ENCODE data around the gene TM7SF2. TPM values are rescaled to one million over a fixed set of nuclear protein-coding genes. Genes with fewer than 3 reads are reported as not detected.
A peak's percentile ranks its signal among the peaks of the same experiment; 100 is the strongest.

Gene TM7SF2
- total RNA-seq, 1 donor, result 9.1 TPM

DNA sequence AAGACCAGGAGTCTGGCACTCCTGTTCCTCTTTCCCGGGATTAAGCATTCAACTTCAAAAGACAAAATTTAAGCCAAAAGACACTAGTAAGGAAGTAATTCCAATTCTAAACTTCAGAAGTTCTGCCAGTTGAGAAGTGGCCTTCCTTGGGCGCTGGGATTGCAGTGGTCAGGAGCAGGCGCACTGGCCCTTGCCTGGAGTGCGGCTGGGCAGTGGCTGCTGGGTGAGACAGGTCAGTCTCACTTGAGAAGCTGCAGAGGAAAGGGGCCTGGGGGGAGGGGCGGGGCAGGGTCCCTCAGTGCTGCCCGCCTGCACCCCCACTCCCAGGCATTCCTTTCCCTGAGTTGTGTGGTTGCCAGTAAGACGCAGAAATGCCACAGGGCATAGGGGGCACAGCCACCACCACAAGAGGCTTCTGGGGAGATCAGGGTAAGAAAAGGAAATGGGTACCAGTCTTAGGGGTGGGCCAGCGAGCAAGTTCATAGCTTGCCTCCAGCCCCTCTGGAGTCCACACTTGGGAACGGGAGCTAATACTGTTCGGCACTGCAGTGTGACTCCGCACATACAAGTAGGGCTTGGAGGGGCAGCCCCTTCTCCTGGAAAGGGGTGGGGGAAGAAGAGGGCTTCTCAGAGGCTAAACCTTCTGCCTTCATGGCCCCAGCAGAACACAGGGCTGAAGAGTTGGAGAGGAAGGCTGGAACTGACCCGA, 16.0 kb downstream of the TM7SF2 start:
- H3K27me3 ChIP-seq (ENCODE audit: insufficient read depth, low read length), result no peaks in the 10 kb centered on the region
- no peaks in the 10 kb centered on the region for H3K9me3 ChIP-seq (ENCODE audit: low read depth, low read length)

DNA sequence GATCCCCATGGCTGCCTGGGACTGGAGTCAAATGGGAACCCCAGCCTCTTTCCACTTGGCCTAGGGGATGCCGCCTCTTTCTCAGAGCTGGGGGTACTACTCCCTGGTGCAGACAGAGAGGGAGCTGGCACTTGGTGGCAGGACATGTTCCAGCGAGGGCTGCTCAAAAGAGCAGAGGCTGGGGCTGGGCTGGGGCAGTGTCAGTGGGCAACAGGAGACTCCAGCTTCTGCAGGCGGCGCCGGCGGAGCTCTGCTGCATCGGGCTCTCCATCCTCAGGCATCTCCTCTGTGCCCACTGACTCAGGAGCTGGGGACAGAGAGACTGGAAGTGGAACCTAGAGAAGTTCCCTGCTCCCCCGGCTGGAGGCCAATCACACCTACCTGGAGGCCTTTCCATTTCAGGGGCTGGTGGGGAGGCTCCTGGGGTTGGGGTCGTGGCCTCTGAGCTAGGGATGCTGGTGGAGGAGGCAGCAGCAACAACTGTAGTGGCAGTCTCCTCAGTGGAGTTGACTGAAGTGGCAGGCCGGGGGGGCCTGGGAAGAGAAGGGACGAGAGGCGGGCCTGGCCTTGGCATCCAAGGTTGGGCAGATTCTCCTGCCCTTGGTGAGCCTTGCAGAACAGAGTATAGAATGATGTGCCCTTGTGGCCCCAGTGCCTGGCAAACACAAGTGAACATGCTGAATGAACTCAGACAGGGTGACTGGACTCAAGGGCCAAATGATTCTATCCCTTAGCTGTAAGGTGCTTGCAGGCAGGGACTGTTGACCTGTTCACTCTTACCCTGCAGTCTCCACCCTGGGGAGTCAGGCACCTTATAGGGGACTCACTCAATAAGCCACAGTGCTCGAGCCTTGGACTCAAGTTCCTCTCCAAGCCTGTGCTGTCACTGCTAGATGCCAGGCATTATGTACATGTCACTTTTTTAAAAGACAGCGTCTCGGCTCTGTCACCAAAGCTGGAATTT, 16.8 kb downstream of the TM7SF2 start:
- no peaks in the 10 kb centered on the region for H3K9me3 ChIP-seq (ENCODE audit: low read depth, low read length)
- no peak overlapping the region for H3K4me3 ChIP-seq (ENCODE audit: low read length)
- H3K27me3 ChIP-seq (ENCODE audit: insufficient read depth, low read length), result no peaks in the 10 kb centered on the region
- peaks cover 33% of the 10 kb centered on the region for H3K4me1 ChIP-seq (ENCODE audit: insufficient read depth, low read length)

More for the DNA sequence above, 16.0 kb downstream of the TM7SF2 start:
- Histone ChIP-seq H3K4me1 (ENCODE audit: insufficient read depth, low read length) (peaks cover 33% of the 10 kb centered on the region), H3K4me3 (ENCODE audit: low read length) (no peak overlapping the region)

DNA sequence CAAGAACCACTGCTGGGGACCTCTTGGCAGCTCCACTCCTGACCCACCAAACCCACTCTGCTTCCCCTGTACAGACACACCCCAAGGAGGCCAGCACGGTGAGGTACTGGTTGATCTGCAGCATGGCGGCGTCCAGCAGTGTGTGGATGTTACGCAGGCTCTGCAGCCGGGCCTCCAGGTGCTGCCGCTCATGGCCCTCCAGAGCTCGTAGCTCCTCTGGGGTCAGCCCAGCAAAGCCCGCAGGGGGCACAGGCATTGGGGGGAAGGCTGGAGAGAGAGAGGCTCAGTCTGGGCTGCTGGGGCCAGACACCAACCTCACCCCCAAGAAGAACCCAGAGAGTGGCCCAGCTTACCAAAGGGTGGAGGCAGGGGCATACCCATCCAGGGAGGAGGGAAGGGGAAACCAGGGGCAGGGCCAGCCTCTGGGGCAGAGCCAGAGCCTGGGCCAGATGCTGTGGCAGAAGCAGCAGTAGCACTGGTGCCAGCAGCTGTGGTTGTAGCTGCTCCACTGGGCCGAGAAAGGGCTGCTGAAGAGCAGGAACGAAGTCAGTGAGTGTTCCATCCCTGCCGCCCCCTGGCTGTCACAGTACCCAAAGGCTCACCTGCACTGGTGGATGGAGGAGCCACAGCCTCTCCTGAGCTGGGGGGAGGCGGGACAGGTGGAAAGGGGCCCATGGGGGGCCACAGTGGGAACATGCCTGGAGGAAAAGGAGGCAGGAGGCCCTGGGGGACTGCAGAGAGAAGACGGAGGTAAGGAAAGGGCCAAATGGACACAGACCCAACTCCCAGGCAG, 18.2 kb downstream of the TM7SF2 start:
- Histone ChIP-seq H3K27me3 (ENCODE audit: insufficient read depth, low read length) (no peaks in the 10 kb centered on the region), H3K4me1 (ENCODE audit: insufficient read depth, low read length) (peaks cover 32% of the 10 kb centered on the region), H3K9me3 (ENCODE audit: low read depth, low read length) (no peaks in the 10 kb centered on the region), H3K4me3 (ENCODE audit: low read length) (no peak overlapping the region)

DNA sequence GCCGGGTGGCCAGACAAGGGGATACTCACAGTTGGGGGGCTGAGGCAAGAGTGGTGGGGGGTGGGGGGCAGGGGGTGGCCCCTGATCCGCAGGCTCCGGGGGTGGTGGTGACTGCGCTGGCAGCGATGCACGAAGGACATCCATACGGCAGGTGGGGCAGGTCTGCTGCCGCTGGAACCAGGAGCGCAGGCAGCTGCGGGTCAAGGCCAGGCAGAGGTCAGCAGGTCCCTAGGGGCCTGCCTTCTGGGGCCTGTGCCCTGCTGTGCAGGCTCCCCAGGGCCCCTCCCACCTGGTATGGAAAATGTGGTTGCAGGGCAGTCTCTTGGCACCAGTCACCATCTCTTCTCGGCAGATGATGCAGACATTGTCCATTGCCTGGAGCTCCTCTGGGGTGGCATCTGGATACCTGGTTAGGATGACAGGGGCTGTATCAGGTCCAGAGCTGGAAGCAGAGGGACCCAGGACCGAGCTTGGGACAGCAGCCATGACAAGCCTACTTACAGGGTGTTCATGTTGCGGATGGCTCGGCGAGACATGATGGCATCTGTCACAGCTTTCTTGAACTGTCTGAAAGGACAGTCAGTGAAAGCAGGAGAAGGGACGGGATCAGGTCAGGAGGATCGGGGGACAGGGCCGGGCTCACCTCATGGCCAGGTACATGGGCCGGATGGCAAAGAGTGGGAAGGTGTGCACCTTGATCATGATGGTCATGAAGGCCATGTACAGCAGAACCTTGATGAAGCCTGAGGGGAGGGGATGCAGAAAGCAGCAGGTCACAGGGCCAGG, 19.2 kb downstream of the TM7SF2 start:
- H3K4me1 ChIP-seq (ENCODE audit: insufficient read depth, low read length), result peaks cover 41% of the 10 kb centered on the region
- no peak overlapping the region for H3K4me3 ChIP-seq (ENCODE audit: low read length)
- no peaks in the 10 kb centered on the region for H3K27me3 ChIP-seq (ENCODE audit: insufficient read depth, low read length)
- H3K9me3 ChIP-seq (ENCODE audit: low read depth, low read length), result no peaks in the 10 kb centered on the region

DNA sequence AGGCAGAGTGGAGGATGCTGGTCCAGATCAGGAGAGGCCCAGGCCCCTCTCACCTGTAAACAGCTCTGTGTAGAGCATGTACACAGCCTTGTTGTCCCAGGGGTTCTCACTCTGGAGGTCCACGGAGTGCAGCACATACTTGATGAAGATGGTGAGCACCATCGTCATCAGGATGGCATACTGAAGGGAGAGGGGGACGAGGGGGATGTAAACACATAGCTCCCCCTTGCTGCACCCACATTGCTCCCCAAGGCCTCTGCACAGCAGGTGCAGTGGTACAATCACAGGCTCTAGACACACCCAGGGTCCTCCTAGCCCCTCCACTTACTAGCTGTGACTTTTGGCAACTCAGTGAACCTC, 19.7 kb downstream of the TM7SF2 start:
- Histone ChIP-seq H3K9me3 (ENCODE audit: low read depth, low read length) (no peaks in the 10 kb centered on the region), H3K4me3 (ENCODE audit: low read length) (no peak overlapping the region), H3K4me1 (ENCODE audit: insufficient read depth, low read length) (peaks cover 44% of the 10 kb centered on the region), H3K27me3 (ENCODE audit: insufficient read depth, low read length) (no peaks in the 10 kb centered on the region)

DNA sequence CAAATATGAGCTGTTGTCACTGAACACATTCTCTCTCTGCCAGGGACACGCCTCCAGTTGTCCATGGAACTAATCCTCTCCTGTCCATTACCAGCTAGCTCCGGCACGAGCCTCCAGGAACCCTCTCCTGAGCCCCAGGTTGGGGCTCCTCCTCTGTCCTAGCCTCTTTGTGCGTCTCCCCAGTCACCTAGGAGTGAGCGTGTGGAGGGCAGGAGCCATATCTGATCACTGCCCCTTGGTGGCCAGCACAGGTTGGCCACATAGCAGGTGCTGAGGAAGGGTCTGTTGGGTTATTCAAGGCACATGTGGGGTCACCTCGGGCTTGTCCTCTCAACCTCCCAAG, 20.2 kb downstream of the TM7SF2 start:
- Histone ChIP-seq H3K4me3 (ENCODE audit: low read length) (no peak overlapping the region), H3K27me3 (ENCODE audit: insufficient read depth, low read length) (no peaks in the 10 kb centered on the region), H3K4me1 (ENCODE audit: insufficient read depth, low read length) (peaks cover 44% of the 10 kb centered on the region), H3K9me3 (ENCODE audit: low read depth, low read length) (no peaks in the 10 kb centered on the region)

DNA sequence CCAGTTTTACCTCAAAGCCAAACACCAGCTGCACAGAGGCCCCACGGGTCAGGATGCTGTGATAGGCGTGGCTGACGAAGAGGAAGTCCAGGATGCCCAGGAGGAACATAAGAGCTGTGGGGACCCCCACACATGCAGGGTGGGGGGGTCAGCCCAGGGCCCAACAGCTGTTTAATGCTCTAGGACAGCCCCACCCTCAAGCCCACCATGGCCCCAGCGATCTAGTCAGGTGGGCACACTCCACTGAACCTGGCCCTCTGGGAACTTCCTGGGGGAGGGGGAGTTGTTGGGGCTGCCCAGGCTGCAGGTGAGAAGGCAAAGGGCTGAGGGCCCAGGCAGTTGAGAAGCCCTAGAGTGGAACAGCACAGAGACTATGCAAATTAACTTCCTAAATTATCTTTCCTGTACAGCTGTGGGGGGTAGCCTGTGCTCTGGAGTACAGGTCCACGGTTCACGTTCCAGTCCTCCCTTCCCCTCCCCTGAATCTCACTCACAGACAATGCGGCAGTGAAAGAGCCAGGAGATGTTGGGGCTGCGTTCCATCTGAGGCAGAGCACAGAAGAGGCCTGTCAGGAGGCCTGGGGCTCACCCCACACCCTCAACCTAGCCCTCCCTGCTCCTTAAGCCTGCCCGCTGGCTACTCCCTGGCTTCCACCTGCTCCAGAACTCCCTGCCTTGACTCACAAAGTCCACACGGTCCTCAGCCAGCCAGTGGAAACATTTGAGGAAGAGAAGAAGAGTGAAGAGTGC, 20.7 kb downstream of the TM7SF2 start:
- Histone ChIP-seq H3K4me3 (ENCODE audit: low read length) (peak overlapping the region; percentile 71), H3K4me1 (ENCODE audit: insufficient read depth, low read length) (peaks cover 47% of the 10 kb centered on the region), H3K9me3 (ENCODE audit: low read depth, low read length) (no peaks in the 10 kb centered on the region), H3K27me3 (ENCODE audit: insufficient read depth, low read length) (no peaks in the 10 kb centered on the region)

DNA sequence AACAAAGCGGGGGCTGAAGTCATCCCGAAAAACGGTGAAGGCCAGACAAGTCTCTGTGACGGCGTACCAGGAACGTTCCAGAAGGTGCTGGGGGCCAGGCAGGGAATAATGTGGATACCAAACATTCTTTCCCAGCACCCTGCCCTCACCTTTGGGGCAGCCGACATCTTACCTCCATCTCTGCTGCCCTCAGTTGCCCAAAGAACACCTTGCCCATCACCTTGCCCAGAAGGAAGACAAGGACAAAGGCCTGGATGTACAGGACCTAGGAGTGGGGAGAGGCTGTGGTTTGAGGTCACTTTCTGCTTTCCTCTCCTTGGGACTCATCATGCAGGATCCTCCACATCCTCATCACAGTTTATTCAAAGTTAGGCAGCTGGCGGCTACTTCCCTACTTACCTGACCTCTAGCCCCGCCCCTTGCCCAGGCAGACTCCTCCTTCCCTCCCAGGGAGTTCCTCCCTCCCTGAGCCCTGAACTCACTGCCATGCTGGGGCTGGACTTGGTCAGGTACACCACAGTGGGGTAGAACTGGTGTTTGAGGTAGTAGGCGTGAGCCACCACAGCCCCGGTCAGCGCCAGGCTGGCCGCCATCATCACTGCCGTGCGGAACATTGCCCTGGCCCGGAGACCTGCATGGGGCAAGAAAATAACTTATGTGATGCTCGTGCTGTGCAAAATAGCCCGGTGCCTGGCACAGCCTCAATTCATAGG, 21.5 kb downstream of the TM7SF2 start:
- H3K4me1 ChIP-seq (ENCODE audit: insufficient read depth, low read length), result peaks cover 48% of the 10 kb centered on the region
- peak overlapping the region; percentile 71 for H3K4me3 ChIP-seq (ENCODE audit: low read length)
- no peaks in the 10 kb centered on the region for H3K9me3 ChIP-seq (ENCODE audit: low read depth, low read length)
- H3K27me3 ChIP-seq (ENCODE audit: insufficient read depth, low read length), result no peaks in the 10 kb centered on the region

DNA sequence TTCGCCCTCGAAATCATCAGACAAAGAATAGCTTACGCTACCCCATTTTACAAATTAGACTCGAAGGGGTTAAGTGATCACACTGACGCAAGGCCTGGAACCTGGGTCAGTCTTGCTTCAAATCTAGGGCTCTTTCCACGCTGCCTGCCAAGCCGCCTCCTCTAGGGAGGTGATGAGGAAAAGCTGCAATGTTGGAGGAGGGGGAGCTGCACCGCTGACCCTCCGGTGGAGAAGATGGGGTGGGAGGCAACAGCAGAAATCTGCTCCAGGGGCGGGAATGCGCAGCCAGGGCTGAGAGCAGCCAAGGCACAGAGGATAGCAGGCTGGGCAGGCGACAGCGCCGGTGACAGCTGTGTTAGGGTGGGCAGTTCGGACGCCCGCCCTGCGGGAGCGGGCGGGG, 22.1 kb downstream of the TM7SF2 start:
- H3K4me3 ChIP-seq (ENCODE audit: low read length), result peak overlapping the region; percentile 71
- H3K4me1 ChIP-seq (ENCODE audit: insufficient read depth, low read length), result peaks cover 48% of the 10 kb centered on the region
- H3K27me3 ChIP-seq (ENCODE audit: insufficient read depth, low read length), result no peaks in the 10 kb centered on the region
- no peaks in the 10 kb centered on the region for H3K9me3 ChIP-seq (ENCODE audit: low read depth, low read length)

DNA sequence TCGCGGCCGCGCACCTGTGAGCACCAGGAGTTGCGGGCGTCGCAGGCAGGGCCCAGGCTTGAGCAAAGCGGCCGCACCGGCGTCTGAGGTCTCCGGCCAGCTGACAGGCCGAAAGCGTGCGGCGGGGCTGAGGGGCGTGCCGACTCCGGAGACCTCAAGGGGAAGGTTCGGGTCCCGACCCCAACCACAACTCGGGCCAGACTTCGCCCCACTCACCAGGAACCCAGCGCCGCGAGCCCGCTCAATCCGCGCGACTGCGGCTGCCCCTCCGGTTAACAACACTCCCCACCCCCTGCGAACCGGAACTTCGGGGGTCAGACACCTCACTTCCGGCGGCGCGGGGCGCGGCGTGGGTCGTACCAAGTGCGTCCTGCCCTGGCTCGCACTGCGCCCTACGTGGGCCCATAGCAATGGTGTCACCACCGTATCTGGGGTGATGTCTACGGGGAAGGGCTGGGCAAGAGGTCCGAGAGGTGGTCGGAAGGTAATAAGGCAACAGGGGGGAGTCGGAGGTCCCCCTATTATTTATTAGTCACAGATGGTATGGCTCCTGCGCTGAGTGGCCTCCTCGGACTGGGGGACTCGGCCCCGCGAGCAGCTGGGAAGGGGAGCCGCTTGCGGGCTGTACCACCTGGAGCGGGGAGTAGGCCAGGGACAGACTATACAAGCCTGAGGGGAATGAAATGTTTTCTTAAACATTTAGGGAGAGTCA, 22.7 kb downstream of the TM7SF2 start, which contains the start of gene SYVN1:
Gene SYVN1, minus strand, starts transcription at position 280 of the 712 bp plus-strand sequence. CDS start 918 bp downstream, outside the sequence.
- Histone ChIP-seq H3K4me3 (ENCODE audit: low read length) (peak within 1 kb of the TSS; percentile 71), H3K9me3 (ENCODE audit: low read depth, low read length) (no peaks in the 10 kb centered on the region), H3K4me1 (ENCODE audit: insufficient read depth, low read length) (peaks cover 48% of the 10 kb centered on the region), H3K27me3 (ENCODE audit: insufficient read depth, low read length) (no peaks in the 10 kb centered on the region)

DNA sequence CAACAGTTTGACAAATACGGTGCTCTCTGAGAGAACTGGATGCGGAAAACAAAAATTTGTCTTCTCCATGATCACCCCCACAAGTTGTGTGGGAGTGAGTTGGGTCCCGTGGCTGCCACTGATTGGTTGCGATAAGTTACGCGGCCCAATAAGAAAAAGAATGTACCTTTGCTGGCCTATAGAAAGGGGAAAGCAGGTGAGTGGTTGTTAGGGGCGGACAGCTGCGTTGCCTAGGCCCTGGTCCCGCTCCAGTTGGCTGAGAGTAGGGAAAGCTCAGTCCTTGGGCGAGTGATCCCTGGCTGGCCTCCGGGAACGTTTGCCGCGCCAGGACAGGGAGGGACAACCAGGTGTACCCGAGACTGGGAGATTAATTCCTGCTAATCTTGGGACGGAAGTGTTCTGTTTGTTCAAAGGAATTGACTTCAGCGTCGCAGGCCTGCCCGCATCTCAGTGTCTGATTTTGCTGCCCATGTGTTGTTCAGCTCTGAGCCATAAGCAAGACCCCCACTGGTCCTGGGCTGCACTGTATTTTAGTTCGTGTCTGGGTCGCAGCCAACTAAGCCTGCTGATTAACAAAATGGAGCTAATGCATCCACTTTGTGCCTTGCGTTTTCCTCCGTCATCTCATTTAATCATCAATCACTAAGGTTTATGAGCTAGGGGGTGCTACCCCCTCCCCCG, 23.4 kb downstream of the TM7SF2 start:
- Histone ChIP-seq H3K4me1 (ENCODE audit: insufficient read depth, low read length) (peaks cover 48% of the 10 kb centered on the region), H3K4me3 (ENCODE audit: low read length) (peak overlapping the region; percentile 71), H3K27me3 (ENCODE audit: insufficient read depth, low read length) (no peaks in the 10 kb centered on the region), H3K9me3 (ENCODE audit: low read depth, low read length) (no peaks in the 10 kb centered on the region)

DNA sequence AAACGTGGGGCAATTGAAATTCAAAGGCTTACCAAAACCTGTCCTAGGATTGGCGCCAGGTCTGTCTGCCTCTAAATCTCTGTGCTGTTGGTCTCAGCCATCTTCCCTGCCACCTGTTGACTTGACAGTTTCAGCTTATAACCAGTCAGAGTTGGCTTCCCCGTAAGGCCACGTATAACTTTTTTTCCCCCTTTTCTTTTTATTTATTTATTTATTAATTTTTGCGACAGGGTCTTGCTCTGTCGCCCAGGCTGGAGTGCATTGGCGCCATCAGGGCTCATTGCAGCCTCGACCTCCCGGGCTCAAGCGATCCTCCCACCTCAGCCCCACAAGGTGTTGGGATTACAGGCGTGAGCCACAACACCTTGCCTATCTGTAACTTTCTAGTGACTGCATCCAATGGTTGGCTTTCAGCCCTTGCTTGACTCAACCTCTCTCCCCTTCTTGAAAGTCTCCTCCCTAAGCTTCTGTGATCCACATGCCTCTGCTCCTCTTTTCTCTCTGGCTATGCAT, 24.0 kb downstream of the TM7SF2 start:
- H3K4me3 ChIP-seq (ENCODE audit: low read length), result peak overlapping the region; percentile 71
- peaks cover 47% of the 10 kb centered on the region for H3K4me1 ChIP-seq (ENCODE audit: insufficient read depth, low read length)
- no peaks in the 10 kb centered on the region for H3K9me3 ChIP-seq (ENCODE audit: low read depth, low read length)
- H3K27me3 ChIP-seq (ENCODE audit: insufficient read depth, low read length), result no peaks in the 10 kb centered on the region
